HEK293T (cell line): ENCODE results near the gene RRN3.
"Not testable (repeated sequence)": the region's sequence is repeated elsewhere in the genome, so short reads cannot be mapped to it uniquely, and the experiment has no call there.

Source experiments
- CTCF ChIA-PET: fragments of 350-600 bp; formaldehyde crosslinking; extraction: SDS; loops from one replicate; lab custom pipeline; 2021; ENCODE audit warnings: antibody characterized with exemption, inconsistent platforms; lab: Yijun Ruan, JAX
- POLR2A ChIA-PET: fragments of 350-600 bp; formaldehyde crosslinking; extraction: SDS; loops from one replicate; lab custom pipeline; 2020; ENCODE audit warnings: antibody characterized with exemption, inconsistent platforms; lab: Yijun Ruan, JAX
- DNase-seq: peaks from one replicate; pipeline ENCODE4 v3.0.0; 2012; ENCODE audit warnings: mixed read lengths; ENCODE audit errors: extremely low spot score
- ARNT ChIP-seq: fragments of 450-650 bp; IDR thresholded peaks from 2 replicates; pipeline ENCODE4 v1.6.1; 2017; ENCODE audit warnings: mild to moderate bottlenecking
- ZNF384 ChIP-seq: fragments of 450-650 bp; IDR thresholded peaks from 2 replicates; pipeline ENCODE4 v1.6.1; 2016

RRN3 gene

DNA sequence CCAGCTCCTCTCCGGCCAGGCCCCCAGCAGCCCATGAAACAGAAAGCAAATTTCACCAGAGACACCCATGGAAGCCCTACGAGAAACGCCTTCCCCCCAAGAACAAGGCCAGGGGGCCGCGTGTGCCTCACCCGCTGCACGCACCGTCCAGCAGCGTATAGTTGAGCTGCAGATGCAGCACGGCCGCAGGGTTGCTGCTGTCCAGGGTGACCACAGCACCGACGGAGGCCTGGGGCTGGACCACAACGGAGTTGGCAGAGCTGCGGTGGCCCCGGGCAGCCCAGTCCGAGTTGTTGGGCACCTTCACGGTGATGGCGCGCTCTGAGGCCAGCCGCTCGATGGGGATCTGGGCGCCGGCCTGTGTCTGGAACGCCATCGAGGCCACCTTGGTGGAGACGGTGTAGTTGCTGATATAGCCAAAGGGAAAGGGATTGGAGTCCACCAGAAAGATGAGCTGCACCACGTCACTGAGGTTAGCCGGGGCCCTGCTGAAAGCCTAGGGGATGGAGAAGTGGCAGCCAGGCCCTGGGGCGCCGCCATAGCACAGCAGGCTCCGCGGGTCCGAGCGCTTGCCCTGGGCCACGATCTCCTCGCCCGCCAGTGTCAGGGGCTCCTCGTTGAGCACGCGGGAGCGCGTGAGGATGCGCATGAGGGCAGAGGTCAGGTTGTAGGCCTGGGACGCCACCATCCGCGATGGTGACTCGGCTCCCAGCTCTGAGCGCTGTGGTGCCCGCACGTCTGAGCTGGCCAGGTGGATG, 37.0 kb upstream of the RRN3 start:
- DNase-seq, POLR2A ChIA-PET, CTCF ChIA-PET: not testable (repeated sequence)

DNA sequence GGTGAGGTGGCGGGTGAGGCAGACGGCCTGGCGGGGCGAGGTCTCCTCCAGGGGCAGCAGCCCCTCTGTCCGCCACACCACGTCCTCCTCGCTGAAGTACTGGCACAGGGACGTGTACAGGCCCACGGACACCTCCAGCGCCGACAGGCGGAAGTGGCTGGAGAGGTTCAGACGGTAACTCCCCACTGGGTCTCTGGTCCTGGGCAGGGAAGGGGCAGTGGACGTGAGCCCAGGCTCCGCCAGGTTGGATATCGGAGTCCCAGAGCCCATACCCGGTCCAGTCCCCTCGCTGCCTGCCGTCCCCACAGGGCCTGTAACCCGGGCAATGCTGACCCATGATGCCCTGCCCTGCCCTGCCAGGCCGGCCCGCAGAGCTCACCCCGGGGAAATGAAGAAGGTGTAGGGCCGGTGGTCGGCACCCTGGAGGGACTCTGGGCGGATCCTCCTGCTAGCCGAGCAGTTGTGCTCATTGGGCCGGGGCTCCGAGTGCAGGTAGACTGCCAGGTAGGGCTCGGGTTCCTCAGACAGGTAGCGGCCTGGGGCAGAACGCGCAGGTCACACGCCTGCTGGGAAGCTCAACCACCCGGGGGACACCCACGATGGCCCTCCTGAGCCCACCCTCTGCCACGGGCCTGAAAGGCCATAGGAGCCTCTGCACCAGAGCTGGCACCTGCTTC, 36.3 kb upstream of the RRN3 start:
- POLR2A ChIA-PET, DNase-seq, CTCF ChIA-PET: not testable (repeated sequence)

DNA sequence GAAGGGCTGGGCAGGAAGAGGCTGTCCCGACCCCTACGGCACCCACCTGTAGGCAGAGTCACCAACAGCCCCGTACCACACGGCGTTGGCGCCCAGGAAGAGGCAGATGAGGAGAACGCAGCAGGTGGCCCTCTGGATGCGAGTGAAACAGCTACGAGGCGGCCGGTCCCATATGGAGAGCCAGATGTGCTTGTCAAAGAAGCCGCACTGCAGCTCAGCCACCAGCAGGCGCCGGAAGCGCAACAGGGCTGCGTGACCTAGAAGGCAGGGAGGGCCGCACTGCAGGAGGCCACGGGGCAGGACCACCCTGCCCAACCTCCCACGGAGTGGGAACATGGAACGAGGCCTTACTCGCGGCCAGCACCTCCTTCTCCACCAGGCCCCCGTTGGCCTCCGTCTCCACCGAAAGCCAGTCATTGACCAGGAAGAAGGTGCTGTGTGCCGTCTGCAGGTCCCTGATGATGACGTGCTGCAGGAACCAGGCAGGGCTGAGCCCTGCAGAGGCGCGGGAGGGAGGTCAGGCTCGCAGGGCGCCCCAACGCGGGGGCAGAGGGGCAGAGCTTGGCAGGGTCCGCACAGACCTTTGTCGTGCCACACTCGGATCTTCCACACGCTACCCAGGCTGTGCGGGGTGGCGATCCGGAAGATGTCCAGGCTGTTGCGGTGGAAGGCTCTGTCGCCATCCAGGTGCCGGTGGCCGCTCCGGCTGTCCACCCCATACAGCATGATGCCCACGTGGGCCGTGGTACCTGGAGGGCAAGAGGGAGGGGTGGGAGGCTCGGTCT, 33.8 kb upstream of the RRN3 start:
- POLR2A ChIA-PET, DNase-seq, CTCF ChIA-PET: not testable (repeated sequence)

DNA sequence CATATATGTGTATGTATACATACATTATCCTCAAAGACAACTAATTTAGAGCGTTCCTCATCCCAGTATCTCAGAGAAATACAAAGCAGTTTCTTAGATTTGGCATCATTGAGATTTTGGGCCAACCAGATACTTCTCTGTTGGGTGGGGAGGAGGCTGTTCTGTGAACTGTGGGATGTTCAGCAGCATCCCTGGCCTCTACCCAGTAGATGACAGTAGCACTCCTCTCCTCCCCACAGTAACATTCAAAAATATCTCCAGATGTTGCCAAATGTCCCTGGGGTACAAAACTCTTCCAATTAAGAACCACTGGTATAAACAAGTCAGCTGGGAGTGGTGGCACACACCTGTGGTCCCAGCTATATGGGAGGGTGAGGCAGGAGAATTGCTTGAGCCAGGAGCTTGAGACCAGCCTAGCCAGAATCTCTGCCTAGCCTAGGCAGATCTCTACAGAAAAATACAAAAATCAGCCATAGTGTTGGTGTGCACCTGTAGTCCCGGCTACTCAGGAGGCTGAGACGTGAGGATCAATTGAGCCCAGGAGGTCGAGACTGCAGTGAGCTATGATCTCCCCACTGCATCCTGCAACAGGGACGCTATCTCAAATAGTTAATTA, 6.4 kb upstream of the RRN3 start:
- DNase-seq, CTCF ChIA-PET, POLR2A ChIA-PET: not testable (repeated sequence)

DNA sequence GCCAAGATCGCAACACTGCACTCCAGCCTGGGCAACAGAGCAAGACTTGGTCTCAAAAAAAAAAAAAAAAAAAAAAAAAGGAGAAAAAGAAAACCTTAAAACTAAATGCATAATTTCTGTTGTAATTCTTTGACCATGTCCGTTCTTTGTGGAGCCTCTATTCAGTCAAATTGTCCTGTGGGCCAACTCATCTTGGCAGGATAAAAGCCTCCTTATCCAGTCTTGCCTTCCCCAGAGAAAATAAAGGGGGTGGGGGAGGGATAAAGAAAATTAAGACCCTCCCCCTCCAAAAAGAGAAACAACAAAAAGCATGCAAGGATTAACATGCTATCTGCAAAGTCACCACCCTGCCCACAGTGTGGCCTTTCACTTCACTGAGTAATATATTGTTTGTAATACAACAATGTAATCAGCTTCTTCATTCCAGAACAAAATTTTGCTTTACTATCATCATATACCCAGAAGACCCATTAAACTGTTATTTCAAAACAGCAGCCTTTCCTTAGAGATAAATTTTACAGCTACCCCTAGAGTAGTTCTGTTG, 5.4 kb upstream of the RRN3 start:
- POLR2A ChIA-PET, DNase-seq, CTCF ChIA-PET: not testable (repeated sequence)

DNA sequence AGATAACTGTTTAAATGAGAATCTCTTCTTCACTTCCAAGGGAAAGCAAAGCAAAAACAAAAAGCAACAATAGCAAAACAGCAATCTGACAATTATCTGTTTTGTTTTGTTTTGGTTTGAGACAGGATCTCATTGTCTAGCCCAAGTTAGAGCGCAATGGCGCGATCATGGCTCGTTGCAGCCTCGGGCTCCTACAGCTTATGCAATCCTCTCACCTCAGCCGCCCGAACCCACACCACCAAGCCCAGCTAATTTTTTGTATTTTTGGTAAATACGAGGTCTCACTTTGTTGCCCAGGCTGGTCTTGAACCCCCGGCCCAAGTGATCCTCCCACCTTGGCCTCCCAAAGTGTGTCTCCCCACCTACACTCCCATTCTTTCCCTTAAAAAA, 2.5 kb upstream of the RRN3 start:
- CTCF ChIA-PET, POLR2A ChIA-PET: not testable (repeated sequence)

DNA sequence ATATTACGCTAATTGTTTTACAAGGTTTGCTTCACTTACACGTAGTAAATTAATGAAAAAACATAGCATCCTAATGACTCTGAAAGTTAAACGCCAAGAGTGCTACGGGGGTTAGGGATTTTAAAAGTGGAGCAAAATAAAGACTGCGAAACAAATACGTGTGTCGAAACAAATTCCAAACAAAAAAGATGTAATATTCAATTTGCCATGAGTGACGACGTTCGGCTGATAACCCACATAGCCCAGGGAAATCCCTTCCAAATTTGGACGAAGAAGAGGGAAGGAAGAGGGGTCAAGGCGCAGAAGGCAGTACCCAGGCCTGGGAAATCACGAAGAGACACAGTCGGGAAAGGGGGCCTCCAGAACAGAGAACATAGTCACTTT, 509 bp downstream of the RRN3 start:
- CTCF ChIA-PET, DNase-seq: not testable (repeated sequence)
- POLR2A ChIA-PET: interaction anchor here (0.6 to 2.4 kb wide), 3 partner anchors 14 to 54 kb away, joined by 3 to 12 read pairs (median 4); partner anchors contain the start of gene NTAN1

More for the DNA sequence above, 2.5 kb upstream of the RRN3 start:
- DNase-seq: not testable (repeated sequence)

DNA sequence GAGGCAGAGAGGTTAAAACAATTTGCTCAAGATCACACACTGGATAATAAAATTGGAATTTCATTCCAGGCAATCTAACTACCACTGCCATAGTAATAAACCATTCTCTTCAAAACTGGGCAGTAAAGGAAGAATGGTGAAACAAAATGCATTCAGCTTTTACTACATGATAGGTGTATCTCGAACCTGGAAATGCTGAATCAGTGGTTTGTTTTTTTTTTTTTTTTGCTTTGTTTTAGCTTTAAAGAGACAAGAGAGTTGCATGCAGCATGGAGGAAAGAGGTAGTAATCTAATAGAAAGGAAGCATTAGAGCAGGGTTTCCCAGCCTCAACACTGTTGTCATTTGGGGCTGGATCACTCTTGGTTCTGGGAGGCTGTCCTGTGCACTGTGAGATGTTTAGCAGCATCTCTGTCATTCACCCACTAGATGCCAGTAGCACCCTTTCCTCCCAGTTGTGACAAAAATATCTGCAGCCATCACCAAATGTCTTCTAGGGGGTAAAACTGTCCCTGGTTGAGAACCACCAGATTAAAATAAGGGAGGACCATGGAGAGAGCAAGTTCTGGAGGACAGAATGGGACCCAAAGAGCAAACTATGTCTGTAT, 3.3 kb downstream of the RRN3 start:
- CTCF ChIA-PET, DNase-seq, POLR2A ChIA-PET: not testable (repeated sequence)

DNA sequence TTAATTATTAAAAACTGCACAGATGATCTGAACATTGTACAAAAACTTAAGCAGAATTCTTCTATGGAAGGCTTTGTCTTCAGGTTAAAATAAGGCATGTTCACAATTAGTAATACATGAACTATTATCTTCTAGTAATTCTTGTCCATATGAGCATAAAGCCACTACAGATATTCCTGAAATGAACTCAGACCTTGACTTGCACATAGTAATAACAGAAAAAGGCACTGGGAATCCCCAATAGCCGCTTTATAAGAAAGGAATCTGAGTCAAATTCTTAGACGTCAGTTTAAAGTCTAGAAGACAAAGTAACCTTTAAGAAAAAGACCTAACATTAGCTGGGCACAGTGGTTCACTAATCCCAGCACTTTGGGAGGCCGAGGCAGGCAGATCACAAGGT, 11.3 kb downstream of the RRN3 start:
- CTCF ChIA-PET, POLR2A ChIA-PET, DNase-seq: not testable (repeated sequence)

DNA sequence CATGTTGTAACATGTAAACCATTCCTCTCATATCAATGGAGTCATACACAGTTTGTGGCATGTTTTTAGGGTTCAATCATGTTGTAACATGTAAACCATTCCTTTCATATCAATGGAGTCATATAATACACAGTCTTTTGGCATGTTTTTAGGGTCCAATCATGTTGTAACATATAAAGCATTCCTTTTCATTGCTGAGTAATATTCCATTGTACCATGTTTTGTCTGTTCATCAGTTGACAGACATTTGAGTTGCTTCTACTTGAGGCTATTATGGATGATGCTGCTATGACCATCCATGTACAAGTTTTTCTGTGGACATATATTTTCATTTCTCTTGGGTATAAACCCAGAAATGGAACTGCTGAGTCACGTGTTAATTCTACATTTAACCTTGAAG, 13.2 kb downstream of the RRN3 start:
- POLR2A ChIA-PET, CTCF ChIA-PET, DNase-seq: not testable (repeated sequence)

DNA sequence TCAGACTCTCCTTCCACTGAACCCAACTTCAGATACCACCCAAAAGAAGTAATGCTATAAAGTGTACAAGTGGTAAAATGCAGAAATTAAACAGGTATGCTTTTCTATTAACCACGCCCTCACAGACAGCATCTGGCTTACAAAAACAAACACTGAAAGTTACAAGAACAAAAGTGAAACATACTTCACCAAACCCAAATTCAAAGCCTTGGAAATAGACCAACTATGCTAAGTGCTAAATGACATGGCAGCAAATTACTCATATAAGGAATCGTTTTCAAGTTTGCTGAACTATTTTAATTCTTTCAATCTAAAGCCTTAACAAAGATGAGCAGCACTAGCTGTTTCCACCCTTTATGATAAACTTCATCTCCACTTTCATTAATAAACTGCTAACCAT, 17.9 kb downstream of the RRN3 start:
- CTCF ChIA-PET, DNase-seq, POLR2A ChIA-PET: not testable (repeated sequence)

DNA sequence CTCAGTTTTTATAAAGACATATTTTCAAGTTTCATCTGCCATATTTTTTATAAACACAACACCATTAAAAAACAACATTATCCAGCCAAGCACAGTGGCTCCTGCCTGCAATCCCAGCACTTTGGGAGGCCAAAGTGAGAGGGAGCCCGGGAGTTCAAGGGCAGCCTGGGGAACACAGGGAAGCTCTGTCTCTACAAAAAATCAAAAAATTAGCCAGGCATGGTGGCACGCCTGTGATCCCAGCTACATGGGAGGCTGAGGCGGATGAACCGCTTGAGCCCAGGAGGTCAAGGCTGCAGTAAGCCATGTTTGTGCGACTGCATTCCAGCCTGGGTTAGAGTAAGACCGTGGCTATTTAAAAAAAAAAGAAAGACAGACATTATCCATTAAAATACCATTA, 21.0 kb downstream of the RRN3 start:
- CTCF ChIA-PET: no interaction called here
- POLR2A ChIA-PET: no interaction called here
- TF ChIP-seq ZNF384 (no peak), ARNT (no peak)
- DNase-seq: no peak

DNA sequence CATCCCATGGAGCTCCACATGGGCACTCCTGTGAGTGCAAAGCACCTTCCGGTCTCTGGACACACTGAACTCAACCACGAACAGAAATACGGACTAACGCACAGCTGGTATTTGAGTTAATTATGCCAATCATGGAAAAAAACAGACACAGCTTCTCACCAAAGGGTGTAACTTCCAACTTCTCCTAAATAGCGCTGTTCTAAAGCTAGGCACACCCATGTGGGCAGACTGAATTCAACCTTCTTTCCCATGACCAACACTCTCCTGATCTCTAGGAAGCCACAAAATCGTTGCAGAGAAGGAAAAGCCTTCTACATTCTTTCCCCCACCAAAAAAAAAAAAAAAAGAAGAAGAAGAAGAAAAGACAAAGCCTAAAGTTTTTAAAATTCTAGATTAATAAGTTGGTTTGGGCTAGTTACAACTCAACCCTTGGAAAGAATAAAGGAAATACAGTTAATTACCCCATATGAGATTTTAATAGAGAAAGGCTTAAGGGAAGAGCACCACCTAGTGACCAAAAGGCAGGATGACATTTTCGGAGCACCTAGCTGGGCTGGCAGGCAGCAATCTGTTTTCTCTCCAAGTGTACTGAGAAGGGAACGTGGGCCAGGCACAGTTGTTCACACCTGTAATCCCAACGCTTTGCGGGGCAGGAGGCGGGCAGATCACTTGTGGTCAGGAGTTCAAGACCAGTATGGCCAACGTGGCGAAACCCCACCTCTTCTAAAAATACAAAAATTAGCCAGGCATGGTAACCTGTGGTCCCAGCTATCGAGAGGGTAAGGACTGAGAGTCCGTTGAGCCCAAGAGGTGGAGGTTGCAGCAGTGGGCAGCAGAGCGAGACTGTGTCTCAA, 21.9 kb downstream of the RRN3 start:
- DNase-seq, CTCF ChIA-PET, POLR2A ChIA-PET: not testable (repeated sequence)

DNA sequence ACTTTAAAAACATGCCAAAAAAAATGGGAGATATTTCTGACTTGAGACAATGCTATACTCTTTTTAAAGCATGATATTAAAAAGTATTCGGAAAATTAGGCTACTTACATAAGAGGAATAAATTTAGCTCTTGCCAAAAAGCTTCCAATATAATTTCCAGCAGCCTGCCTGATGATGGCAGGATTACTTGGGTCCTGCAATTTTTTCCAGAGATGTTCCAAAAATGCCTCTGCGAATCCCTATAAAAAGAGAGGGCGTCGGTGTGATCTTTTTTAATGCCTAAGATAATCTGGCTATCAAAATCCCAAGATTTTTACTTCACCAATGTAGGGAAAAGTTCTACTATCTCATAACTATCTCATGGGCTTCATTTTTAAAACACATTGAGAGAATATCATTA, 23.1 kb downstream of the RRN3 start:
- POLR2A ChIA-PET, DNase-seq, CTCF ChIA-PET: not testable (repeated sequence)

DNA sequence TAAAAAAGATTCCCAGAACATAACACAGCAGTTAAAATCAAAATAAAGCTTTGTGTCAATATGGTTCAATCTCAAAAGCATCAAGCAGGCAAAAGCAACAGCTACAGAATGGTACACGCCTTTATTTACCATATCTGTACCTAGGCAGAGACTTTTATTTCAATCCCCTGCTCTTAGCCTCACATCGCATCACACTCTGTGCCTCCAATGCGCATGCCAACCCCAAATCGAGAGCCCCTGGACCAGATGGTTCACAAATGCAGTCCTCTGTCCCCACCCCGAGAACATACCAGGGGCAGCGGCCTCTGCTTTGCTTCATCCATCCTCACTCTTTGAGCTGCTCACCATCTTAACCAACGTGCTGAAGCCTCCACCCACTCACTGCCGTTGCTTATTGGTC, 27.4 kb downstream of the RRN3 start:
- POLR2A ChIA-PET, CTCF ChIA-PET, DNase-seq: not testable (repeated sequence)

DNA sequence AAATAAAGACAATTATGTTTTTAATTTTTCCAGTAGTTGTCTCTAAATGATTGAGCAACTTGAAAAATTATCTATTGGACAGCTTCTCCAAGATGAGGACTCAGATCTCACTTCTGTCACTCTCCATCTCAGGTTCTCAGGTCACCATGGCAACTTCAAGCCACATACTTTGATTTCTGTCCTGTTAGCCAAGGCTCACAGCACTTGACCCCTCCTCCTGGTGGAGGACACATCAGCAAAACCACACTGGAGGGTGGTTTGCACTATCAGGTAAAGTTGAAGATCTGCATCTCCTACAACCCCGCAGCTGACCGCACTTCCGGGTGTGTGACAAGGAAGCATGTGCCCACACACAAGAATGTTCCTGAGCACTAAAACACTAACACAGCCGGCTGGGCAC, 28.1 kb downstream of the RRN3 start:
- DNase-seq, POLR2A ChIA-PET, CTCF ChIA-PET: not testable (repeated sequence)
